HL-60 (cell line): Measurements from ENCODE around the gene CCDC198.

Experiments used
- TF ChIP-seq, protein P1 (sequence below): IDR thresholded peaks from one replicate; pipeline ENCODE4 v1.5.1; 2011; ENCODE audit warnings: low read length, control low read depth, inconsistent platforms; ENCODE audit not compliant: insufficient read depth
- TF ChIP-seq, protein P2 (sequence below): IDR thresholded peaks from 2 replicates; pipeline ENCODE4 v1.6.1; 2012; ENCODE audit warnings: low read depth; ENCODE audit not compliant: insufficient replicate concordance

DNA sequence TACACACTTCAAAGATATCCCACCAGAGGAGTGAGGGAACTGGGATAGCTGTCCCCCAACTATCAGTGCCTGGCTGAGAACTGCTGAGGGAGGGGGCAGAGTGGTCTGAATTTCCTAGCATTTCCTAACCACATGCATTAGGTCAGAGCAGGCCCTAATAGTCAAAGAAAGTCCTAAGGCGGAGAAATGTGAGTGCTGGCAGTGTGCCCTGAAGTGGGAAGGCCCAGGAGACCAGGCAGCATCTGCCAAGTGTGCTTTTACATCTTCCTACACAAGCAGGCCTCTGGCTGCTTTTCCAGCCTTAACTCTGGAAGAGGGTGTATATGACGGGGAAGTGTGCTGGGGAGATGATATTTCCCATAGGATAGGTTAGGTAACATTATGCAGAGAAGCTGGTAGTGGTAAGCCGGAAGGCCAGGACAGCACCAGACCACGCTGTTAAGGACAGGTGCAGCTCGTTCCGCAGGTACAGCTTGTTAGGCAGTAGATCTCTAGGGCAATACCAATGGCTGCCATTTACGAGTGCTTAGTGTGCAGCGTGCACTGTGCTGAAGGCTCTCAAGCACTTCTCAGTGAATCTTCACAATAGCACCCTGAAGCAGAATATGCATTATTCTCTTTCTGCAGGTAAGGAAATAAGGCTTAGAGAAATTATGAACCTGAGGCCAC is 9.1 kb upstream of the CCDC198 start:
- TF ChIP-seq, protein P1, sequence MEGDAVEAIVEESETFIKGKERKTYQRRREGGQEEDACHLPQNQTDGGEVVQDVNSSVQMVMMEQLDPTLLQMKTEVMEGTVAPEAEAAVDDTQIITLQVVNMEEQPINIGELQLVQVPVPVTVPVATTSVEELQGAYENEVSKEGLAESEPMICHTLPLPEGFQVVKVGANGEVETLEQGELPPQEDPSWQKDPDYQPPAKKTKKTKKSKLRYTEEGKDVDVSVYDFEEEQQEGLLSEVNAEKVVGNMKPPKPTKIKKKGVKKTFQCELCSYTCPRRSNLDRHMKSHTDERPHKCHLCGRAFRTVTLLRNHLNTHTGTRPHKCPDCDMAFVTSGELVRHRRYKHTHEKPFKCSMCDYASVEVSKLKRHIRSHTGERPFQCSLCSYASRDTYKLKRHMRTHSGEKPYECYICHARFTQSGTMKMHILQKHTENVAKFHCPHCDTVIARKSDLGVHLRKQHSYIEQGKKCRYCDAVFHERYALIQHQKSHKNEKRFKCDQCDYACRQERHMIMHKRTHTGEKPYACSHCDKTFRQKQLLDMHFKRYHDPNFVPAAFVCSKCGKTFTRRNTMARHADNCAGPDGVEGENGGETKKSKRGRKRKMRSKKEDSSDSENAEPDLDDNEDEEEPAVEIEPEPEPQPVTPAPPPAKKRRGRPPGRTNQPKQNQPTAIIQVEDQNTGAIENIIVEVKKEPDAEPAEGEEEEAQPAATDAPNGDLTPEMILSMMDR = no peak
- TF ChIP-seq, protein P2, sequence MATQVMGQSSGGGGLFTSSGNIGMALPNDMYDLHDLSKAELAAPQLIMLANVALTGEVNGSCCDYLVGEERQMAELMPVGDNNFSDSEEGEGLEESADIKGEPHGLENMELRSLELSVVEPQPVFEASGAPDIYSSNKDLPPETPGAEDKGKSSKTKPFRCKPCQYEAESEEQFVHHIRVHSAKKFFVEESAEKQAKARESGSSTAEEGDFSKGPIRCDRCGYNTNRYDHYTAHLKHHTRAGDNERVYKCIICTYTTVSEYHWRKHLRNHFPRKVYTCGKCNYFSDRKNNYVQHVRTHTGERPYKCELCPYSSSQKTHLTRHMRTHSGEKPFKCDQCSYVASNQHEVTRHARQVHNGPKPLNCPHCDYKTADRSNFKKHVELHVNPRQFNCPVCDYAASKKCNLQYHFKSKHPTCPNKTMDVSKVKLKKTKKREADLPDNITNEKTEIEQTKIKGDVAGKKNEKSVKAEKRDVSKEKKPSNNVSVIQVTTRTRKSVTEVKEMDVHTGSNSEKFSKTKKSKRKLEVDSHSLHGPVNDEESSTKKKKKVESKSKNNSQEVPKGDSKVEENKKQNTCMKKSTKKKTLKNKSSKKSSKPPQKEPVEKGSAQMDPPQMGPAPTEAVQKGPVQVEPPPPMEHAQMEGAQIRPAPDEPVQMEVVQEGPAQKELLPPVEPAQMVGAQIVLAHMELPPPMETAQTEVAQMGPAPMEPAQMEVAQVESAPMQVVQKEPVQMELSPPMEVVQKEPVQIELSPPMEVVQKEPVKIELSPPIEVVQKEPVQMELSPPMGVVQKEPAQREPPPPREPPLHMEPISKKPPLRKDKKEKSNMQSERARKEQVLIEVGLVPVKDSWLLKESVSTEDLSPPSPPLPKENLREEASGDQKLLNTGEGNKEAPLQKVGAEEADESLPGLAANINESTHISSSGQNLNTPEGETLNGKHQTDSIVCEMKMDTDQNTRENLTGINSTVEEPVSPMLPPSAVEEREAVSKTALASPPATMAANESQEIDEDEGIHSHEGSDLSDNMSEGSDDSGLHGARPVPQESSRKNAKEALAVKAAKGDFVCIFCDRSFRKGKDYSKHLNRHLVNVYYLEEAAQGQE = no peak
